ENCODE measurements around the gene STK35. TPM values are rescaled to one million over a fixed set of nuclear protein-coding genes. Genes with fewer than 3 reads are reported as not detected.
A peak's percentile ranks its signal among the peaks of the same experiment; 100 is the strongest.

The STK35 gene
- total RNA-seq, 1 donor = 13.2 TPM

DNA sequence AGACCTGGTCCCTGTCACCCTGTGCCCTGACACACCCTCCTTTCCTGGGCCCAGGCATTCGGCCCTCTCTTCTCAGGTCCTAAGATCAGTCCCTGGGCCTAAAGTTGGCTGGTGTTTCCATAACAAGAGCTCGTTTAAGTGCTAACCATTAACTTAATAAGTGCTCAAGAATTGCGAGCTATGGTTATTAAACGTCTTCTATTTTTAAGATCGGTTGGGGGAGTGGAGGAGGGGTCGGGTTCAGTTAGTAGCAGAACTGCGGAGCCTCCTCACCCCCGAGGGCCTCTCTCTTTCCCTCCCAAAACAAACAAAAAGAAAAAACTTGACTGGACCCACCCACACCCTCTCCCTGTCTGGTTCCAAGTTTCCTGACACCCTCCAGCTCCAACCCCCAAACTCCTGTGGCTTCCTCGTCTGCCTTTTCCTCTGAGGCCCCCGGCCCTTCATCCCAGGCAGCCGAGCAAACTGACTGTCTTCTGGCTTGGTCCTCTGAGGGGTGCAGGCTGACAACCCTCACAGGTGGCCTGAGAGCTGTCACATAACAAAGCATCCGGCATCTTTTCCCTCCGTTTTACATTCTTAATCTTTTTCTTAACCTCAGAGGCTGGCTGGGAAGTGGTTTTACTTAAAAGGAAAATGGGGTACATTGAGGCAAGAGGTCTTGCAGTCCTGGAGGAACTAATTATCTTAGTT is 2.0 kb downstream of the STK35 start:
- DNase-seq (ENCODE audit: low read depth) = no peak
- H3K4me3 ChIP-seq (ENCODE audit: low read depth, low read length) = peak overlapping the region; percentile 80
- TF ChIP-seq CTCF (IDR thresholded peaks at IDR 0.05; ENCODE audit: insufficient read depth, low read length) = no peak

DNA sequence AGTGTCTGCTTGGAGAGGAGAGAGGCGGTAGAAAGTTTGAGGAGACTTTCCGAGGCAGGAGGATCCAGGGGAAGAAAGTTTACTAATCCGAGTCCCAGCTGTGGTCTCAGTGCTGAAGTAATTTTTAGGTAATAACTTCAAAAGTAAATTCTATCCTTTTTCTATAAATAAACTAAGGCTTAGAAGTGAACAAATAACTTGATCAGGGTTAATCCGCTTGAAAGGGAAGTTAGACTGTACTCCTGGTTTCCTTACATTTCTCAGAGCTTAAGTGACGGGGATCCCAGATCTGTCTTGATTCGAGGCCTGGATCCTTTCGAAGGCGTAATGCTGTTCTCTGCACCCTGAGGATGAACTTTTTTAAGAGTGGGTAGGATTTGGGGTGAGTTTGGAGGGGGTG is 2.6 kb downstream of the STK35 start:
- peak overlapping the region; percentile 80 for H3K4me3 ChIP-seq (ENCODE audit: low read depth, low read length)
- TF ChIP-seq CTCF (IDR thresholded peaks at IDR 0.05; ENCODE audit: insufficient read depth, low read length) = no peak
- DNase-seq (ENCODE audit: low read depth) = no peak

GRCh38 chr20:2108498-2108897 is 6.9 kb downstream of the STK35 start:
- TF ChIP-seq CTCF (IDR thresholded peaks at IDR 0.05; ENCODE audit: insufficient read depth, low read length) = no peak
- DNase-seq (ENCODE audit: low read depth) = no peak
- H3K4me3 ChIP-seq (ENCODE audit: low read depth, low read length) = no peak overlapping the region

GRCh38 chr20:2108987-2109386 is 7.4 kb downstream of the STK35 start:
- no peak for TF ChIP-seq CTCF (IDR thresholded peaks at IDR 0.05; ENCODE audit: insufficient read depth, low read length)
- no peak overlapping the region for H3K4me3 ChIP-seq (ENCODE audit: low read depth, low read length)
- DNase-seq (ENCODE audit: low read depth) = peak; percentile 68

- TF ChIP-seq CTCF (IDR thresholded peaks at IDR 0.05; ENCODE audit: insufficient read depth, low read length) = no peak
- H3K4me3 ChIP-seq (ENCODE audit: low read depth, low read length) = no peak overlapping the region
- DNase-seq (ENCODE audit: low read depth) = peak; percentile 34
Observed at GRCh38 chr20:2109425-2110210, 8.0 kb downstream of the STK35 start.

DNA sequence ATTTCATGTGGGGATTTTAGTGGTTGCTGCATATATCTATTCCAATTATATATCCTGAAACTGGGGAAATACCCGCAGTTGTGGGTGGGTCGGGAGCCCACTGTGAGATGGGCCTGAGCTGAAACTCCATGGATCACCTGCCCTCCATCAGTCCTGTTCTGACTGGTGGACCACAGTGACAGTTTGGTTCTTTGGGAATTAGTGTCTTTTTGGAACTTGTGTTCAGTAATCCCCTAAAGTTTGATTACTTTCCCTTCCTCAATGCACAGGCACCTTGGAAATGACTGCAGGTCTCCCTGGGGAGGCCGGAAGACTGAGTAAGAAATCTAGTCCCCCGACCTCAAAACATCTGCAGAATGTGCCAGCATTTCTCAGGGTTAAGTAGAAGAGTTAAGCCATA is 11.3 kb downstream of the STK35 start:
- H3K4me3 ChIP-seq (ENCODE audit: low read depth, low read length) = no peak overlapping the region
- DNase-seq (ENCODE audit: low read depth) = no peak
- TF ChIP-seq CTCF (IDR thresholded peaks at IDR 0.05; ENCODE audit: insufficient read depth, low read length) = no peak

Data from fibroblast of the aortic adventitia (primary cell).